ENCODE data around the gene ATP5MK.

The ATP5MK gene

GRCh38 chr10:103350517-103351260 is 45.6 kb downstream of the ATP5MK start, which contains the start of gene PCGF6:
TSS of gene PCGF6 (minus strand) at chr10:103351140. CDS start at chr10:103351066, 74 bp downstream.
- peak within 1 kb of the TSS; percentile 63 for H3K4me3 ChIP-seq (ENCODE audit: low read length)
- no peak for TF ChIP-seq CTCF (IDR thresholded peaks at IDR 0.05; ENCODE audit: insufficient read depth, low read depth, low read length, missing control alignments)
- peak; percentile 64 for DNase-seq (ENCODE audit: low read depth)

- no peak for TF ChIP-seq CTCF (IDR thresholded peaks at IDR 0.05; ENCODE audit: insufficient read depth, low read depth, low read length, missing control alignments)
- no peak for DNase-seq (ENCODE audit: low read depth)
- H3K4me3 ChIP-seq (ENCODE audit: low read length), result peak overlapping the region; percentile 63
These were observed 46.1 kb downstream of the ATP5MK start for GRCh38 chr10:103350175-103350516.
